GM23338 (cell line): Measurements from ENCODE around the gene SLC7A6. TPM values are rescaled to one million over a fixed set of nuclear protein-coding genes. Genes with fewer than 3 reads are reported as not detected.

Source experiments
- ATAC-seq: fragments of 200-7000 bp; cut with Tn5 transposase; 3 replicates; pipeline ENCODE4 v1.9.1; 2020
- DNase-seq: peaks from one replicate; pipeline ENCODE4 v3.0.0-alpha.2; 2015; ENCODE audit warnings: low spot score
- H2AFZ ChIP-seq: fragments of 200-600 bp; sonication (generic); 2 replicates; pipeline ENCODE4 v1.8.0; 2016; ENCODE audit warnings: antibody characterized with exemption, mild to moderate bottlenecking, moderate library complexity
- H3F3A ChIP-seq: fragments of 200-600 bp; sonication (generic); replicated peaks from 2 replicates; pipeline ENCODE4 v1.8.0; 2017; ENCODE audit warnings: antibody characterized with exemption, mixed run types, low read depth
- H3K27ac ChIP-seq: fragments of 200-600 bp; sonication (generic); 2 replicates; pipeline ENCODE4 v1.6.1; 2016; ENCODE audit warnings: low read depth
- H3K27me3 ChIP-seq: fragments of 200-600 bp; sonication (generic); 2 replicates; pipeline ENCODE4 v1.8.0; 2016; ENCODE audit warnings: mild to moderate bottlenecking, mixed run types, moderate library complexity; ENCODE audit not compliant: insufficient read depth
- H3K36me3 ChIP-seq: fragments of 200-600 bp; sonication (generic); 2 replicates; pipeline ENCODE4 v1.8.0; 2016; ENCODE audit warnings: mild to moderate bottlenecking; ENCODE audit not compliant: insufficient read depth
- H3K4me1 ChIP-seq: fragments of 200-600 bp; sonication (generic); 2 replicates; pipeline ENCODE4 v1.8.0; 2016; ENCODE audit warnings: mild to moderate bottlenecking, moderate library complexity; ENCODE audit not compliant: insufficient read depth
- H3K4me2 ChIP-seq: fragments of 200-600 bp; sonication (generic); 2 replicates; pipeline ENCODE4 v1.7.1; 2017; ENCODE audit warnings: mixed run types
- H3K4me3 ChIP-seq: fragments of 200-600 bp; sonication (generic); 2 replicates; pipeline ENCODE4 v1.6.1; 2016; ENCODE audit warnings: mixed run types
- H3K79me2 ChIP-seq: fragments of 200-600 bp; sonication (generic); replicated peaks from 2 replicates; pipeline ENCODE4 v1.8.0; 2017; ENCODE audit warnings: mild to moderate bottlenecking; ENCODE audit not compliant: insufficient read depth
- H3K9me2 ChIP-seq: fragments of 200-600 bp; sonication (generic); 2 replicates; pipeline ENCODE4 v1.8.0; 2017; ENCODE audit not compliant: insufficient read depth
- H4K20me1 ChIP-seq: fragments of 200-600 bp; sonication (generic); replicated peaks from 2 replicates; pipeline ENCODE4 v1.8.0; 2017; ENCODE audit warnings: mild to moderate bottlenecking; ENCODE audit not compliant: insufficient read depth
- H3K27ac Mint-ChIP-seq: 2 replicates; pipeline ENCODE4 v1.8.0; 2020; ENCODE audit warnings: inconsistent platforms, mild to moderate bottlenecking, moderate library complexity, mixed read lengths
- H3K27me3 Mint-ChIP-seq: 3 replicates; pipeline ENCODE4 v1.8.0; 2022; ENCODE audit warnings: low read depth, mild to moderate bottlenecking, moderate library complexity, mixed read lengths, inconsistent platforms; ENCODE audit not compliant: insufficient read depth, poor library complexity
- H3K36me3 Mint-ChIP-seq: 3 replicates; pipeline ENCODE4 v1.8.0; 2021; ENCODE audit warnings: low read depth, mild to moderate bottlenecking, inconsistent platforms, moderate library complexity, mixed read lengths
- H3K4me1 Mint-ChIP-seq: 3 replicates; pipeline ENCODE4 v1.8.0; 2020; ENCODE audit warnings: mild to moderate bottlenecking, inconsistent platforms, mixed read lengths
- H3K4me3 Mint-ChIP-seq: 3 replicates; pipeline ENCODE4 v1.8.0; 2021; ENCODE audit warnings: moderate library complexity, mild to moderate bottlenecking, inconsistent platforms, mixed read lengths
- H3K9me3 Mint-ChIP-seq: 3 replicates; pipeline ENCODE4 v1.8.0; 2020; ENCODE audit warnings: moderate library complexity, mild to moderate bottlenecking, inconsistent platforms, mixed read lengths
- CREB1 ChIP-seq: fragments of 250-450 bp; sonication (Bioruptor Pico); IDR thresholded peaks from 2 replicates; pipeline ENCODE4 v1.5.0; 2020; ENCODE audit warnings: low read depth, mild to moderate bottlenecking, moderate library complexity
- EZH2 ChIP-seq: fragments of 200-600 bp; sonication (generic); IDR thresholded peaks from one replicate; pipeline ENCODE4 v1.8.0; 2017; ENCODE audit warnings: antibody characterized with exemption, mild to moderate bottlenecking, low read depth; ENCODE audit not compliant: unreplicated experiment
- EZH2phosphoT487 ChIP-seq: fragments of 200-600 bp; sonication (generic); IDR thresholded peaks from one replicate; pipeline ENCODE4 v1.8.1; 2018; ENCODE audit warnings: antibody characterized with exemption; ENCODE audit not compliant: unreplicated experiment
- NANOG ChIP-seq: IDR thresholded peaks from 2 replicates; pipeline ENCODE4 v1.6.1; 2016; ENCODE audit warnings: antibody characterized with exemption, borderline replicate concordance
- STAT1 ChIP-seq: IDR thresholded peaks from one replicate; pipeline ENCODE4 v1.6.1; 2016; ENCODE audit warnings: antibody characterized with exemption; ENCODE audit not compliant: unreplicated experiment
- ZNF114 ChIP-seq: fragments of 250-450 bp; sonication (Bioruptor Pico); IDR thresholded peaks from 2 replicates; pipeline ENCODE4 v1.5.0; 2020; ENCODE audit warnings: mild to moderate bottlenecking, moderate library complexity
- ZNF331 ChIP-seq: fragments of 250-450 bp; sonication (Bioruptor Pico); IDR thresholded peaks from 2 replicates; pipeline ENCODE4 v1.5.0; 2020; ENCODE audit warnings: low read depth, mild to moderate bottlenecking, moderate library complexity
- polyA plus RNA-seq: library from polyadenylated mRNA; unstranded; fragments of >200 nt; fragmentation: Nextera tagmentation; extraction: Ambion mirVana; gene quantifications from 2 replicates; pipeline ENCODE4 v1.2.1, GENCODE V29; 2016
- total RNA-seq: library from RNA; depleted of rRNA; stranded (reverse); fragments of >200 nt; shearing (Covaris generic); gene quantifications from 2 replicates; pipeline ENCODE4 v1.2.3, GENCODE V29; 2014
- TF ChIP-seq, protein P1 (sequence below): fragments of 250-450 bp; sonication (Bioruptor Pico); IDR thresholded peaks from 2 replicates; pipeline ENCODE4 v1.5.0; 2020; ENCODE audit warnings: mild to moderate bottlenecking, moderate library complexity
- TF ChIP-seq, protein P2 (sequence below), 2 experiments: fragments of 200-600 bp in 1 of 2; sonication (generic) in 1 of 2; conservative IDR thresholded peaks; 2 replicates each; pipeline versions ENCODE4 v1.5.1 to v1.6.1; 2016 to 2017; ENCODE audit warnings: antibody characterized with exemption in 2 of 2, low read depth in 2 of 2, mild to moderate bottlenecking in 2 of 2, moderate library complexity in 1 of 2

The SLC7A6 gene
- total and polyA plus RNA-seq, 2 experiments from 2014 or later = 16.6 to 30.9 TPM

- H3K4me1 ChIP-seq = no peaks in the 10 kb centered on the region; the same call in 1 of the 2 replicates
- Mint-ChIP-seq H3K27ac (no peak overlapping the region), H3K27me3 (peaks cover 3% of the 10 kb centered on the region), H3K4me3 (no peak overlapping the region), H3K36me3 (peaks cover 58% of the 10 kb centered on the region), H3K4me1 (no peaks in the 10 kb centered on the region), H3K9me3 (no peaks in the 10 kb centered on the region)
- H2AFZ ChIP-seq = no peak overlapping the region
- H3K36me3 ChIP-seq = peaks cover 5% of the 10 kb centered on the region; the same call in 1 of the 2 replicates
- H3K4me2 ChIP-seq = no peak overlapping the region
- no peaks in the 10 kb centered on the region for H3K9me2 ChIP-seq
- TF ChIP-seq, protein P1, sequence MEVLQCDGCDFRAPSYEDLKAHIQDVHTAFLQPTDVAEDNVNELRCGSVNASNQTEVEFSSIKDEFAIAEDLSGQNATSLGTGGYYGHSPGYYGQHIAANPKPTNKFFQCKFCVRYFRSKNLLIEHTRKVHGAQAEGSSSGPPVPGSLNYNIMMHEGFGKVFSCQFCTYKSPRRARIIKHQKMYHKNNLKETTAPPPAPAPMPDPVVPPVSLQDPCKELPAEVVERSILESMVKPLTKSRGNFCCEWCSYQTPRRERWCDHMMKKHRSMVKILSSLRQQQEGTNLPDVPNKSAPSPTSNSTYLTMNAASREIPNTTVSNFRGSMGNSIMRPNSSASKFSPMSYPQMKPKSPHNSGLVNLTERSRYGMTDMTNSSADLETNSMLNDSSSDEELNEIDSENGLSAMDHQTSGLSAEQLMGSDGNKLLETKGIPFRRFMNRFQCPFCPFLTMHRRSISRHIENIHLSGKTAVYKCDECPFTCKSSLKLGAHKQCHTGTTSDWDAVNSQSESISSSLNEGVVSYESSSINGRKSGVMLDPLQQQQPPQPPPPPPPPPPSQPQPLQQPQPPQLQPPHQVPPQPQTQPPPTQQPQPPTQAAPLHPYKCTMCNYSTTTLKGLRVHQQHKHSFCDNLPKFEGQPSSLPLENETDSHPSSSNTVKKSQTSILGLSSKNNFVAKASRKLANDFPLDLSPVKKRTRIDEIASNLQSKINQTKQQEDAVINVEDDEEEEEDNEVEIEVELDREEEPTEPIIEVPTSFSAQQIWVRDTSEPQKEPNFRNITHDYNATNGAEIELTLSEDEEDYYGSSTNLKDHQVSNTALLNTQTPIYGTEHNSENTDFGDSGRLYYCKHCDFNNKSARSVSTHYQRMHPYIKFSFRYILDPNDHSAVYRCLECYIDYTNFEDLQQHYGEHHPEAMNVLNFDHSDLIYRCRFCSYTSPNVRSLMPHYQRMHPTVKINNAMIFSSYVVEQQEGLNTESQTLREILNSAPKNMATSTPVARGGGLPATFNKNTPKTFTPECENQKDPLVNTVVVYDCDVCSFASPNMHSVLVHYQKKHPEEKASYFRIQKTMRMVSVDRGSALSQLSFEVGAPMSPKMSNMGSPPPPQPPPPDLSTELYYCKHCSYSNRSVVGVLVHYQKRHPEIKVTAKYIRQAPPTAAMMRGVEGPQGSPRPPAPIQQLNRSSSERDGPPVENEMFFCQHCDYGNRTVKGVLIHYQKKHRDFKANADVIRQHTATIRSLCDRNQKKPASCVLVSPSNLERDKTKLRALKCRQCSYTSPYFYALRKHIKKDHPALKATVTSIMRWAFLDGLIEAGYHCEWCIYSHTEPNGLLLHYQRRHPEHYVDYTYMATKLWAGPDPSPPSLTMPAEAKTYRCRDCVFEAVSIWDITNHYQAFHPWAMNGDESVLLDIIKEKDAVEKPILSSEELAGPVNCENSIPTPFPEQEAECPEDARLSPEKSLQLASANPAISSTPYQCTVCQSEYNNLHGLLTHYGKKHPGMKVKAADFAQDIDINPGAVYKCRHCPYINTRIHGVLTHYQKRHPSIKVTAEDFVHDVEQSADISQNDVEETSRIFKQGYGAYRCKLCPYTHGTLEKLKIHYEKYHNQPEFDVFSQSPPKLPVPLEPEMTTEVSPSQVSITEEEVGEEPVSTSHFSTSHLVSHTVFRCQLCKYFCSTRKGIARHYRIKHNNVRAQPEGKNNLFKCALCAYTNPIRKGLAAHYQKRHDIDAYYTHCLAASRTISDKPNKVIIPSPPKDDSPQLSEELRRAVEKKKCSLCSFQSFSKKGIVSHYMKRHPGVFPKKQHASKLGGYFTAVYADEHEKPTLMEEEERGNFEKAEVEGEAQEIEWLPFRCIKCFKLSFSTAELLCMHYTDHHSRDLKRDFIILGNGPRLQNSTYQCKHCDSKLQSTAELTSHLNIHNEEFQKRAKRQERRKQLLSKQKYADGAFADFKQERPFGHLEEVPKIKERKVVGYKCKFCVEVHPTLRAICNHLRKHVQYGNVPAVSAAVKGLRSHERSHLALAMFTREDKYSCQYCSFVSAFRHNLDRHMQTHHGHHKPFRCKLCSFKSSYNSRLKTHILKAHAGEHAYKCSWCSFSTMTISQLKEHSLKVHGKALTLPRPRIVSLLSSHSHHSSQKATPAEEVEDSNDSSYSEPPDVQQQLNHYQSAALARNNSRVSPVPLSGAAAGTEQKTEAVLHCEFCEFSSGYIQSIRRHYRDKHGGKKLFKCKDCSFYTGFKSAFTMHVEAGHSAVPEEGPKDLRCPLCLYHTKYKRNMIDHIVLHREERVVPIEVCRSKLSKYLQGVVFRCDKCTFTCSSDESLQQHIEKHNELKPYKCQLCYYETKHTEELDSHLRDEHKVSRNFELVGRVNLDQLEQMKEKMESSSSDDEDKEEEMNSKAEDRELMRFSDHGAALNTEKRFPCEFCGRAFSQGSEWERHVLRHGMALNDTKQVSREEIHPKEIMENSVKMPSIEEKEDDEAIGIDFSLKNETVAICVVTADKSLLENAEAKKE (CRISPR knock-in tag) = no peak
- TF ChIP-seq EZH2phosphoT487 (no peak), ZNF114 (CRISPR knock-in tag) (no peak)
- DNase-seq (no peak), ATAC-seq (no peak)
- H3F3A ChIP-seq = 0 out of 2 replicates have a peak, but pooled peaks cover 2% of the 10 kb centered on the region
- H3K79me2 ChIP-seq = no peaks in the 10 kb centered on the region
- no peaks in the 10 kb centered on the region; the same call in 1 of the 2 replicates for H4K20me1 ChIP-seq
- no peaks in the 10 kb centered on the region for H3K27me3 ChIP-seq
- no peak overlapping the region for H3K4me3 ChIP-seq
- no peak overlapping the region for H3K27ac ChIP-seq
These were observed 83.3 kb downstream of the SLC7A6 start for GRCh38 chr16:68347605-68348004.

- H3K27ac ChIP-seq = no peak overlapping the region
- Mint-ChIP-seq H3K9me3 (no peaks in the 10 kb centered on the region), H3K27ac (no peak overlapping the region), H3K27me3 (peaks cover 3% of the 10 kb centered on the region), H3K4me3 (no peak overlapping the region), H3K4me1 (no peaks in the 10 kb centered on the region), H3K36me3 (peaks cover 51% of the 10 kb centered on the region)
- no peaks in the 10 kb centered on the region for H3K9me2 ChIP-seq
- H3K79me2 ChIP-seq = no peaks in the 10 kb centered on the region
- DNase-seq (no peak), ATAC-seq (no peak)
- H2AFZ ChIP-seq = no peak overlapping the region
- no peaks in the 10 kb centered on the region; the same call in 1 of the 2 replicates for H4K20me1 ChIP-seq
- no peaks in the 10 kb centered on the region for H3K4me1 ChIP-seq
- no peak overlapping the region for H3K4me3 ChIP-seq
- H3K27me3 ChIP-seq = no peaks in the 10 kb centered on the region
- H3K4me2 ChIP-seq = no peak overlapping the region
- H3K36me3 ChIP-seq = 0 out of 2 replicates have a peak, but pooled peaks cover 7% of the 10 kb centered on the region
- 0 out of 2 replicates have a peak, but pooled peaks cover 2% of the 10 kb centered on the region for H3F3A ChIP-seq
- no peak for TF ChIP-seq STAT1
- TF ChIP-seq, protein P2, sequence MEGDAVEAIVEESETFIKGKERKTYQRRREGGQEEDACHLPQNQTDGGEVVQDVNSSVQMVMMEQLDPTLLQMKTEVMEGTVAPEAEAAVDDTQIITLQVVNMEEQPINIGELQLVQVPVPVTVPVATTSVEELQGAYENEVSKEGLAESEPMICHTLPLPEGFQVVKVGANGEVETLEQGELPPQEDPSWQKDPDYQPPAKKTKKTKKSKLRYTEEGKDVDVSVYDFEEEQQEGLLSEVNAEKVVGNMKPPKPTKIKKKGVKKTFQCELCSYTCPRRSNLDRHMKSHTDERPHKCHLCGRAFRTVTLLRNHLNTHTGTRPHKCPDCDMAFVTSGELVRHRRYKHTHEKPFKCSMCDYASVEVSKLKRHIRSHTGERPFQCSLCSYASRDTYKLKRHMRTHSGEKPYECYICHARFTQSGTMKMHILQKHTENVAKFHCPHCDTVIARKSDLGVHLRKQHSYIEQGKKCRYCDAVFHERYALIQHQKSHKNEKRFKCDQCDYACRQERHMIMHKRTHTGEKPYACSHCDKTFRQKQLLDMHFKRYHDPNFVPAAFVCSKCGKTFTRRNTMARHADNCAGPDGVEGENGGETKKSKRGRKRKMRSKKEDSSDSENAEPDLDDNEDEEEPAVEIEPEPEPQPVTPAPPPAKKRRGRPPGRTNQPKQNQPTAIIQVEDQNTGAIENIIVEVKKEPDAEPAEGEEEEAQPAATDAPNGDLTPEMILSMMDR (conservative IDR thresholded peaks at IDR 0.05; ENCODE audit: low read depth in 2 of 2) = no peak
- no peak for TF ChIP-seq NANOG
- TF ChIP-seq CREB1 (CRISPR knock-in tag) = no peak
- no peak for TF ChIP-seq ZNF114 (CRISPR knock-in tag)
- TF ChIP-seq ZNF331 (CRISPR knock-in tag) = no peak
- no peak for TF ChIP-seq EZH2
These were observed 84.5 kb downstream of the SLC7A6 start for GRCh38 chr16:68348639-68349445.
